Inferior parietal cortex (tissue), 1 donor: ENCODE measurements around the gene TMEM132D.

ENCODE experiments used
- DNase-seq: peaks from one replicate; pipeline ENCODE4 v3.0.0-alpha.2; 2016; ENCODE audit errors: extremely low spot score

Gene TMEM132D

GRCh38 chr12:129102233-129102632, 801.6 kb downstream of the TMEM132D start:
- no peak for DNase-seq

GRCh38 chr12:129101816-129102215, 802.0 kb downstream of the TMEM132D start:
- peak; percentile 28 for DNase-seq

GRCh38 chr12:129101404-129101803, 802.4 kb downstream of the TMEM132D start:
- peak; percentile 42 for DNase-seq

- no peak for DNase-seq
Observed at GRCh38 chr12:129097451-129097850, 806.4 kb downstream of the TMEM132D start.

- DNase-seq, result no peak
Observed at GRCh38 chr12:129096968-129097367, 806.9 kb downstream of the TMEM132D start.

GRCh38 chr12:129096184-129096583, 807.6 kb downstream of the TMEM132D start:
- no peak for DNase-seq

GRCh38 chr12:129089576-129089975, 814.2 kb downstream of the TMEM132D start:
- no peak for DNase-seq

GRCh38 chr12:129084875-129085826, 818.7 kb downstream of the TMEM132D start:
- DNase-seq, result no peak

GRCh38 chr12:129083121-129083840, 820.5 kb downstream of the TMEM132D start:
- DNase-seq, result no peak

GRCh38 chr12:129082441-129082840, 821.4 kb downstream of the TMEM132D start:
- no peak for DNase-seq

- no peak for DNase-seq
Observed at GRCh38 chr12:129081755-129082250, 822.0 kb downstream of the TMEM132D start.

- DNase-seq, result no peak
Observed at GRCh38 chr12:129080821-129081220, 823.0 kb downstream of the TMEM132D start.

- DNase-seq, result no peak
Observed at GRCh38 chr12:129080391-129080790, 823.4 kb downstream of the TMEM132D start.

- no peak for DNase-seq
Observed at GRCh38 chr12:129079719-129080118, 824.1 kb downstream of the TMEM132D start.

GRCh38 chr12:129076441-129077320, 827.1 kb downstream of the TMEM132D start:
- DNase-seq, result no peak

GRCh38 chr12:129075460-129076208, 828.2 kb downstream of the TMEM132D start:
- no peak for DNase-seq

- DNase-seq, result no peak
Observed at GRCh38 chr12:129074379-129074778, 829.4 kb downstream of the TMEM132D start.

- no peak for DNase-seq
Observed at GRCh38 chr12:129073157-129073915, 830.5 kb downstream of the TMEM132D start.

GRCh38 chr12:129071362-129071761, 832.5 kb downstream of the TMEM132D start:
- no peak for DNase-seq

GRCh38 chr12:129069886-129070285, 833.9 kb downstream of the TMEM132D start:
- DNase-seq, result no peak
